ENCODE results near the gene PPP6R3.

DNA sequence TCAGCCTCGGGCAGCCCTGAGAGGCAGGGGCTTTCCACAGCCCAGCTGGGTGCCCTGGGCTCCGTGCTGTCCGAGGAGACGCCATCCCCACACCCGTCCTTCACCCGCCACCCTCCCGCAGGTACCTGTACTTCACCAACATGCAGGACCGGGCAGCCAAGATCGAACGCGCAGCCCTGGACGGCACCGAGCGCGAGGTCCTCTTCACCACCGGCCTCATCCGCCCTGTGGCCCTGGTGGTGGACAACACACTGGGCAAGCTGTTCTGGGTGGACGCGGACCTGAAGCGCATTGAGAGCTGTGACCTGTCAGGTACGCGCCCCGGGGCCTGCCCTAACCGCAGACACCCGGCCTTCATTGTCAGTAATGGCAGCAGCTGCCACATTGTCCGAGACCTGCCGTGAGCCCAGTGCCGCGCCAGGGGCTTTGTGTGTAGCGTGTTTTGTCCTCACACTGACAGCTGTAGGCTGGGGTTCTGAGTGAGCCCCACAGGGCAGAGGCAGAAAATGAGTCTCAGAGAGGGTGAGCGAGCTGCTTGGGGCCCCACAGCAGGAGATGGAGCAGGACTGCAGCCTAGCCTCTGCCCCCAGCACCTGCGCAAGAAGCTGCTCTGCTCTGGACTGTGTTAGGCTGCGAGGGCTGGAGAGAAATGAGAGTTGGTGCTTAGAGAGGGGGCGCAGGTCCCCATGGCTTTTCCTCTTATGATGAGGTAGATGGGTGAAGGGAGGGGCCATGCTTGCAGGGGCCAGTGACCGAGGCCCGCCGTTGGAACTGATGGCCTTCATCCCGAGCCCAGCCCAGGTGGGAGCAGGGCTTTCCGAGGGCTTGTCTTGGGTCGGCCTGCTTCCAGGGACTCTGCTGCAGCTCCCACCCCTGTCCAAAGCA lies 35.3 kb upstream of the PPP6R3 start:
- TF ChIP-seq, protein P1, sequence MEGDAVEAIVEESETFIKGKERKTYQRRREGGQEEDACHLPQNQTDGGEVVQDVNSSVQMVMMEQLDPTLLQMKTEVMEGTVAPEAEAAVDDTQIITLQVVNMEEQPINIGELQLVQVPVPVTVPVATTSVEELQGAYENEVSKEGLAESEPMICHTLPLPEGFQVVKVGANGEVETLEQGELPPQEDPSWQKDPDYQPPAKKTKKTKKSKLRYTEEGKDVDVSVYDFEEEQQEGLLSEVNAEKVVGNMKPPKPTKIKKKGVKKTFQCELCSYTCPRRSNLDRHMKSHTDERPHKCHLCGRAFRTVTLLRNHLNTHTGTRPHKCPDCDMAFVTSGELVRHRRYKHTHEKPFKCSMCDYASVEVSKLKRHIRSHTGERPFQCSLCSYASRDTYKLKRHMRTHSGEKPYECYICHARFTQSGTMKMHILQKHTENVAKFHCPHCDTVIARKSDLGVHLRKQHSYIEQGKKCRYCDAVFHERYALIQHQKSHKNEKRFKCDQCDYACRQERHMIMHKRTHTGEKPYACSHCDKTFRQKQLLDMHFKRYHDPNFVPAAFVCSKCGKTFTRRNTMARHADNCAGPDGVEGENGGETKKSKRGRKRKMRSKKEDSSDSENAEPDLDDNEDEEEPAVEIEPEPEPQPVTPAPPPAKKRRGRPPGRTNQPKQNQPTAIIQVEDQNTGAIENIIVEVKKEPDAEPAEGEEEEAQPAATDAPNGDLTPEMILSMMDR (IDR thresholded peaks at IDR 0.05; ENCODE audit: borderline replicate concordance, extremely low read depth, low read length, poor library complexity, severe bottlenecking), result no peak
- TF ChIP-seq EZH2 (IDR thresholded peaks at IDR 0.05; ENCODE audit: borderline replicate concordance, low read depth, low read length, severe bottlenecking), result no peak
